Measurements from ENCODE around the gene ACTR3C.
"Not testable (repeated sequence)": the region's sequence is repeated elsewhere in the genome, so short reads cannot be mapped to it uniquely, and the experiment has no call there.

ACTR3C gene

GRCh38 chr7:150312649-150313366 lies 10.5 kb downstream of the ACTR3C start:
- DNase-seq: not testable (repeated sequence)

GRCh38 chr7:150311711-150312110 lies 11.6 kb downstream of the ACTR3C start:
- DNase-seq: no peak

- no peak for DNase-seq
Observed at GRCh38 chr7:150311146-150311545, 12.2 kb downstream of the ACTR3C start.

- DNase-seq: no peak
Observed at GRCh38 chr7:150308575-150308974, 14.8 kb downstream of the ACTR3C start.

GRCh38 chr7:150307904-150308303 lies 15.4 kb downstream of the ACTR3C start:
- DNase-seq: no peak

GRCh38 chr7:150307129-150307528 lies 16.2 kb downstream of the ACTR3C start:
- DNase-seq: no peak

- DNase-seq: not testable (repeated sequence)
Observed at GRCh38 chr7:150306377-150306776, 17.0 kb downstream of the ACTR3C start.

DNA sequence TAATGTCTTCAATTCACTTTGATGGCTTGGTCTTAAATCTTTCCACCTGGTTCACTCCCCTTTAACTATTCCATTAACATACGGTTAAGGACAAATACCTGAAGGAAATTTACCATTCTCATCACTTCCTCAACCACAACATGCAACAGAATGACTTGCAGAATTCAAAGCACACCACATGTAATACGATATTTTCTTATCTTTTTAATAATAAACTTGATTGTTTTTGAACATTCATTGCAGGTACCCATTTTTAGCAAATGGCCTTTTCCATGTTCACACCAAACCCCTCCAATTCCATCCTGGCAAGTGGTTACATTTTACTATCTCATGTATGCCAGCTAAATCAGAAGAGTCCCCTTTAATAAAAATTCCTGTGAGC lies 17.5 kb downstream of the ACTR3C start:
- not testable (repeated sequence) for DNase-seq

DNA sequence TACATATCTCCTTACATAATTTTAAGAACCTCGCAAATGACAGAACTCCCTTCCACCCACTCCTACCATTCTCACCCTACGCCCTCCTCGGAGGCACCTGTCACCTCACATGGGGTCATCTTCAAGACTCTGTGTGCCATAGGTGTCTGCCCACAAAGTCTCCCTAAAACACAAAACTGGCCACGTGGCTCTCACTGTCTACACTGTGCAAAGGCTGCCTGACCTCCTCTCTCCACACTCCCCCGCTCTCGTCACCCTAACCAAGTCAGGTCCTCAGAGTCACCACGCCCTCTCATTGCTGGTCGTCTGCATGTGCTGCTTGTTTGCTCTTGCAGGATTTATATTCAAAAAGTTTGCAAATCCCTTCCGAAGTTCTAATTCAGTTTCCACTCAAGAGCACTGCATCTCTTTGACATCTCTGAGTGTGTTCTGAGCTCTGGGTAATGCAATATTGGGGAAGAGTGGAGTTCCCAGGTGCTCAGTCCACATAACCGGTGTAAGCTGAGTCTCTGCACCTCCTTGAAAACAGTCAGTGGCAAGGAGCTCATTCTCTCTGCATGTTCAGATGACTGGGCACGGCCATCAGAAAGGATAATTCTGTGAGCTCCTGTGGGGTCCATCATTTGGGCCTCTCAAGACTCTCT lies 18.0 kb downstream of the ACTR3C start:
- not testable (repeated sequence) for DNase-seq

DNA sequence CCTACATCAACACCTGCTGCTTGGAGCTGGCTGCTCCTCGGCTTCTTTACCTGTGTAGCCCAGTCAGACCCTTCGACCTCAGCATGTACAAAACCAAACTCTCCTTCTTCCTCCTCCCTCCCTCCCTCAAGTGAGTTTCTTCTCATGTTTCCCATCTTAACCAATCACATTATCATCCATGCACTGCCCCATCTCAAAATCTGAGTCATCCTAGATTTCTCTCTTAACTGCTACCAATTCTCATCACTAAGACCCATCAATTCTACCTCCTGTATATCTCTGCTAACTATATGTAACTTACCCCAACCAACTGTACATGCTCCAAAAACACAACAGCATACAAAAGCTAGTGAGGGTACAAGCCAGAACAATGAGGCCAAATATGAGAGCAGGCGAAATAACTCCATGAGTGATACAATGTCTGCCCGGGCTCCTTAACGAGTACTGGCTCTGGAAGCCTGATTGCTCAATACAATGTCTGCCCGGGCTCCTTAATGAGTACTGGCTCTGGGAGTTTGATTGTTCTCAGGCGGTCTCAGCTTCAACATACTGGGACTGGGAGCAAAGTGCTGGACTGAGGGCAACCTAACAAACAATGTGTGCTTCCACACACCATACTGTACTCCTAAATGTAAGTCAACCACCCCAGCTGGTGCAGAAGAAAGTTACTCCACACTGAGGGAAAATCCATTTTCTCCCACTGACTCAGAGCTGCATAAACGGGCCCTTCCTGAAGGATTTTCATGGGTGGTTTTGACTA lies 18.7 kb downstream of the ACTR3C start:
- DNase-seq: not testable (repeated sequence)

- DNase-seq: not testable (repeated sequence)
Observed at GRCh38 chr7:150302908-150303310, 20.4 kb downstream of the ACTR3C start.

GRCh38 chr7:150297978-150298377 lies 25.4 kb downstream of the ACTR3C start:
- not testable (repeated sequence) for DNase-seq

DNA sequence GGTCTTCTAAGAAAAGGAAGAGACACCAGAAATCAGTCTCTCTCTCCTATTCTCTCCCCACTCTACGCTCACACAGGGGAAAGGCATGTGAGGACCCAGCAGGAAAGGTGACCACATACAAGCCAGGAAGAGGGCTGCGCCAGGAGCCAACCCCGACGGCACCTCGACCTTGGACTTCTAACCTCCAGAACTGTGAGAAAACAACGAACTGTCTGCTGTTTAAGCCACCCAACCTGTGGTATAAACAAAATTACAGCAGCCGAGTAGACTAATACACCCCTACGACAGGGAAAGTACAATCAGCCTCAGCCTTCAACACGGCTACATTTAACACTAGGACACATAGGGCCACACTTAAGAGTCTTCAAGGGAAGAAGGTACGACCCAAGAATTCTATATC lies 26.5 kb downstream of the ACTR3C start:
- DNase-seq: not testable (repeated sequence)

GRCh38 chr7:150295614-150296013 lies 27.7 kb downstream of the ACTR3C start:
- DNase-seq: not testable (repeated sequence)

DNA sequence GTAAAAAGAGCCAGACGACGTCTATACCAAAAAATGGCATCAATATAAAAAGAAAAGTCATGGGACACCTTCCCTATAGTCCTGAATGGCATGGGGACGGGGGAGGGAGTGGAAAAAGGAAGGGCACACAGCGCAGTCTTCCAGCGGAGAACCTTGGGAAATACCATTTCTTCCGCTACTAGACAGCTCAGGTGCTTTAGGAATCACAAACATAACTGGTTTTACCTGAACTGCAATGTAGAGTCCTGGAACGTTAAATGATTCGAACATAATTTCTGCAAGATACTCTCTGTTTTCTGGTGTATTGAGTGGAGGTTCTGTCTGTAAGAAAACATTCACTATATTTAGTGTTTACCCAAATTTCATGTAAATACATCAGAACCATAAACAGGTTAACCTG lies 28.3 kb downstream of the ACTR3C start:
- not testable (repeated sequence) for DNase-seq

- DNase-seq: not testable (repeated sequence)
Observed at GRCh38 chr7:150290317-150290716, 33.0 kb downstream of the ACTR3C start.

DNA sequence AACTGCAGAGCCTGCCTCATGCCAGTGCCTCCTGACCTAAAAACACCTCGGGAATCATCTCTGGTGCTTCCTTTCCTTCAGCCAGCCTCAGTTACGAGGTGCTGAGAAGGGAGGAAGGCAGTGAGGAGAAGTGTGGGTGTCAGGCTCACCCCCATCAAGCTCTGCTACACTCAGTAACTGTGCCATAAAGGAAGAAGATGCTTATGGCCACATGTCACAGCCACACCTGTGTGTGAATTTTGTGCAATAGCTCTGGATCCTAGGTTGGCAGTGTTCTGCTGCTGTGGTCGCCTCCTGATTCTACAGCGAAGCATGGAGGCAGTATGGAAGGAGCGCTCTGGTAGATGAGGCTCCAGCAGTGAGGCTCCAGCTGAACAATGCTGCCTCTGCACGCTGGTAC lies 34.5 kb downstream of the ACTR3C start:
- DNase-seq: not testable (repeated sequence)

DNA sequence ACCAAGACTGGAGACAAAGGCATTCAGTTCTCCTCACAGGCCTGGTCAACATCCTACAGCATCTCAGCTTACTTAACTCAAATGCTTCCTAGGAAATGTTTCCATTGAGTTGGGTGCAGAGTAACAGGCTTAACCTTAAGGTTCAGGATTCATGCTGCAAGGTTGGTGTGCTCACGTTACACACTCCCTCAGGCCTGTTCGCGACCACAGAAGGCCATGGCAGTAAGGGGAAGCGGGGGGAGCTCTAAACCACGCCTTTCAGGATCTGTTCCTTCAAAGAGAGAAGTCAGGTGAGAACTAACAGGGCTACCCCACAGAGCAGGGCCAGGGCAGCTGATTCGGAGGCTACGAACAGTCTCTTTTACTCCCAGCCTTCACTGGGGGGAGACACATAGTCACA lies 35.5 kb downstream of the ACTR3C start:
- DNase-seq: not testable (repeated sequence)

DNA sequence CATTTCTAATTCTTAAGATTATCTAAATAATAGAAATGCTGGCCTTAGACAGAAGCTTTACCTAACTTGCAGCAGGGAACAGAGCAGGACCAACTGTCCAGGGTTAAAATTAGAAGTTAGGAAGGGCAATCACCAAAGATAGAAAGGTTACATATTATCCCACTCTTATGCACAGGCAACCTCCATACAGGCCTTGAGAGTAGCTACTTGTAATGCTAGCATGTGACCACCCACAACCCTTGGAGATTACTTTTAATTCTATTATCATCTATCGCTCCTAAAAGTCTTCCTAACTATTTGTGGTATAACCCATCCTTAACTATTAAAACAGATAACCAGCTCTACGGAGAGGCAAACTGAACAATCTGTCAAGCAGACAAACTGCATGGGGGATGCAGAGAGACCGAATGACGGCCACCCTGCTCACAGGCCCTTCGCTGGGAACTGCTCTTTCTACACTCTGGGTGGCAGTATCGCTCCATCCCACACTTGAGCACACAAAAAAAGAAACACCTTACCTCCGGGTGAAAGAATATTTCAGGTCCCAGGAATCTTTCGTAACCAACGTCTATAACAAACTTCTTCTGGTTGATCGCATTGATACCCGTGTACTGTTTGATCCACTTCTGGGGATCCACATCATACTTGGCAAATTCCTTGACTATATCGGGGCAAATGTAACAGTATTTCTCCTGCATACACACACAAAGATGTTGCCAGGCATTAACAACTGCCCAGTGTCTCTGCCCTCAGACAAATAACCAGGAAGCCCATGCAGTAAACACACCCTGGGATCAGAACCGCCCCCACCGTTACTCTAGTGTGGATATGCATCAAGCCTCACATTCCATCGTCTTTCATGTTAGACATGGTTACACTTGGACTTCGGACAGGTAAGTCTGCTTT lies 37.2 kb downstream of the ACTR3C start:
- DNase-seq: peak; percentile 14 to 59

DNA sequence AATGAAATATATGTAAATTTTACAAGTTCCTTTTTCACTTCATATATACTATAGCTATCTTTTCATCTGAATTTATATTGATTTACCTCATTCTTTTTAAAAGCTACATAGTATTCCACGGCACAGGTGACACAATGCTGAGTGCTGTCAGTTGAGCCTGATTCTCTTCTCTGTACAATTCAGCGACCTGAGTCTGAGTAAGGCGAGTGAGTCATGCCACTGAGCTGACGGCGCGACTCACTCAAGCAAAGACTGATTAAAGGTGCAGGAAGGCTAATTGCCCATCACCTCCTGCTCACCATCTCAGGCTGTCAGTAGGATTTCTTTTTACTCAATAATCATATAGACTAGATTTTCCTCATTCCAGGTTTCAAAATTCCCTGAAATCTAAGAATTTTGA lies 39.7 kb downstream of the ACTR3C start:
- DNase-seq: not testable (repeated sequence)

DNA sequence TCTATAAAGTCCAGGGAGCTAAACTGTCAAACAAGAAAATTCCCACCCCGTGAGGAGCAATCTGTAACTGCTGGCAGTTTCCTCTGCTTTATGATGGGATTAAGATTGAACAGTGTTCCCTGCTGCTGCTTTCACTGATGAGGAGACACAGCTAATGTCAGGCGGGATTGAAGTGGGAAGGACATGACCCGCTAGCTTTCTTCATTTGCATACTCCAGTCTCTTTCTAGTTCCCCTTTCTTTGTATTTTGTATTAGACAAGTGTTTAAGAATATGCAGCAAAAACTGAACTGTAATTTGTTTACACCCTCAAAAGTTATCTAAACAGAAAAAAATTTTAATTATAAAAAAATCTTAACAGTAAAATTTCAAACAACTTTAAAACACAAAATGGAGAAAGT lies 40.2 kb downstream of the ACTR3C start:
- not testable (repeated sequence) for DNase-seq

DNA sequence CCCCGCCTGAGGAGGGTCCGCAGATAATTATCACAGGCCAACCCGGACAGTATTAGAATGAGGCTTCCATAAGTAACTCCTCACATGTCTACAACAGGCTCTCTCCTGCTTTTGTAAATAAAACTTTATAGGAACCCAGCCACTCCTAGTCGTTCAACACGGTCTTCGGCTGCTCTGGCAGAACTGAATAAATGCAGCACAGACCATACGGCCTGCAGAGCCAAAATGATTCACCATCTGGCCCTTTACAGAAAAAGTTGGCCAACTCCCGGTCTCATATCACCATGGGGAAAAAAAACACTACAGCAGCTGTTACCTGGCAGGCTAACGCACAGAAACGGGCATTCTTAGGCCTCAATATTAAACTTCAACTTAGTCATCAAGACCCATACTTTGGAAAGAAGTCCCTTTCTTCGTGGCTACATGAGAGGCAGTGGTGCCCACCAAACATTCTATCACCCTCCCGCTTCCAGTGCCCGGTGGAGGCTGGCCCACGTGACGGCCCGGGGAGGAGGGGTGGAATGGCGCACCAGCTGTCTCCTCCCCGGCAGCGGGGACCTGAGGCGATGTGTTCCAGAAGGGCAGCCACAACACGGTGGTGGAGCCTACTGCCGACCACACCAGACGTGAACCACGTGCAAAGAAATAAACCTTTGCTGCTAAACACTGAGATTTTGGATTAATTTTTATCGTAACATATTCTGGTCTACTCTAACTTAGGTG lies 41.5 kb downstream of the ACTR3C start:
- DNase-seq: not testable (repeated sequence)
